Fibroblast of skin of abdomen (primary cell): ENCODE data around the gene UEVLD.

Source experiments
- DNase-seq: peaks from one replicate; pipeline ENCODE4 v3.0.0-alpha.2; 2013

Gene UEVLD

DNA sequence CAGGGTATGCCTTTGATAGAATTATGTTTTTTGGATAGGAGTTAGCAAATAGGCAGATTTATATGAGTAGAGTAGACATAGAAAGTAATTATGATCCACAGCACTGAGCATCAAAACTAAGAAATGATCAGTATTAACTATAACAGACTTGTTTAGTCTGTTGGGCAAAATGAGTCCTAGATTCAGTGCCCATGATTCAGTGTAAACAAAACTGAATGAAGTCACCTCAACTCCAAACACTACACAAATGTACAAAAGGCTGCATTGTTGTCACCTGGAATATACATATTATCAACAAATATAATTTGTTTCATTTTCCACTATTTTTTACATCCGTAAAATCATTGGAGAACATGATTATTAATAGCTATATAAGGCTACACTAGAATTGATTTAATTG lies 6.7 kb downstream of the UEVLD start:
- DNase-seq = no peak

- DNase-seq = no peak
Observed at GRCh38 chr11:18580113-18580766, 8.3 kb downstream of the UEVLD start.

- no peak for DNase-seq
Observed at GRCh38 chr11:18578975-18579598, 9.4 kb downstream of the UEVLD start.

DNA sequence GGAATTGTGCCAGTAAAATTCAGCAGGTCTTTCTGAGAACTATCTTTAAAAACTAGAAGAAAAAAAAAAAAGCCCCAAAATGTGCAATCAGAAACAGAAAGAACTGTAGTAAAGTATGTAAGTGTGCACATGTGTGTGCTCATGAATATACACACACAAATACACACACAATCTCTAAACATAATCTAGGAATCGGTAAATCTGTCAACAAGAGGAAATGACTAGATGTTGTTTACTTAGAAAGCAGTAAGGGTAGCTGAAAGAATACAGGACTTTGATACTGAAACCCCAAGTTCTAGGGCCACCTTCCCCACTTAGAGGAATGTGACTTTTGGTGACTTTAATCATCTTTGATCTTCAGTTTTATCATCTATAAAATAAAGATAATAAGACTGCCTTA lies 13.2 kb downstream of the UEVLD start:
- no peak for DNase-seq

DNA sequence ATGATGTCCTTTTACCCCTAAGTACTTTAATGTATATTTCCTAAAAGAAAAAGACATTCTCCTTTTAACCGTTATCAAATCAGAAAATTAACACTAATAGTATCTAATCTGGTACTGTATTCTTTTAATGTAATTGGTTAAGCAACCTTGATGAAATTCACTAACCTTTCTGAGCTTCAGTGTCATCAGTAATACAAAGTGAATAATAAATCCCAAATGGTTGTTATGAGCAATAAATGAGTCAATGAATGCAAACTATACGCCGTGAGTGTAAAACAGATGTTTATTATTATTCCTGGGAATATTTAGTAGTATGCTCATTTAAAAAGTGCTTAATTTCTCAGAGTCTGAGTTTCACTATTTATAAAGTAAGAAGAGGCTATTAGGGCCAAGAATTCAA lies 21.5 kb downstream of the UEVLD start:
- DNase-seq = peak; percentile 46

GRCh38 chr11:18566406-18566805 lies 22.1 kb downstream of the UEVLD start:
- DNase-seq = no peak

- no peak for DNase-seq
Observed at GRCh38 chr11:18564149-18564548, 24.4 kb downstream of the UEVLD start.

- DNase-seq = no peak
Observed at GRCh38 chr11:18563090-18563730, 25.3 kb downstream of the UEVLD start.

DNA sequence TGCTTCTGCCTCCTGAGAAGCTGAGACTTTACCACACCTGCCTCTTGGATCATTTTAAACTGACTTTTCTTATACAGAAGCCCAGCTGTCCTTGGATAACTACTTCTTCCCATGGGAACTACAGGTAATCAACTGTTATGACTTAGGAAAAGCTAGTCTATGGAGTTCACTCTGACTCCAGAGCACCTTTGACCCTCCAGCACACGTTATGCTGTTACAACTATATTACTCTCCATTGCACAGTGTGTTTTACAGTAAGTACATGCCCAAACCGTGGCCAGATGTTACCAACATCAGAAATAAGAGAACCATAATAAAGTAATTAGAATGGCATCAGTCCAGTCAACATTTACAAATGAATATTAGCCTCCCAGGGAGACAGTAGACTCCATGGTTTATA lies 40.5 kb downstream of the UEVLD start:
- no peak for DNase-seq

DNA sequence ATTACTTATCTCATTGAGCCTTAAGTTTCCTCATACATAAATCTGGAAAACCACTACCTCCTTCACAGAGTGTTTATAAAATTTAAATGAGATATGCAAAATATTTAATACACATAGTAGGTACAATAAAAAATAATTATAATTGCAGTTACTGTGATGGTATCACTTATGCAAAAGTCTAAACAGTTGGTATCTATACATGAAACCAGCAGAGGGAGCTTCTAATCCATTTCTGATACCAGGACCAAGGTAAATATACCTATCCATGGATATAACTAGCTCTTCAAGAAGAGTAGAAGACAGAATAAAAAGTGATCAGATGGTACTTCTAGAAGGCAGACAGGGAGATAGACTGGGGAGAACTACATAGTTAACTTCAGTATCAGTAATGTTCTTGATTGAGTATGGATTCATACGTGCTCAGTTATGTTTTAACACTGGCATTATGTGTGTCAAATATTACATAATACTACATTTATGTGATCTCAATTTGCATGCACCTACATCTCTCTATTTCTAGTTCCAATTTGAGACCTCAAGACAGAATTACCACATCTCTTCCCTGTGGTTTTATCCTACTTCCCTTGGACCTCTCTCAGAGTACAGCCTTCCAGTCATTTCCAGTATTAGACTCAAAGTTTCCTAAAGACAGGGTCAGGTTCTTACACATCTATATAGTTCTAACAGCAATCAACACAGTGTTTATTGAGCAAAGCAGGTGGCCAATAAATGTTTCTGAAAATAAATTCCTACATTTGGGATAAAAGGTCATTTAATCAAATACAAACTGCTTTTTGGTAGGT lies 48.1 kb downstream of the UEVLD start:
- peak; percentile 3 for DNase-seq

- no peak for DNase-seq
Observed at GRCh38 chr11:18536209-18536608, 52.3 kb downstream of the UEVLD start.

GRCh38 chr11:18534245-18534644 lies 54.3 kb downstream of the UEVLD start:
- no peak for DNase-seq

GRCh38 chr11:18533365-18533764 lies 55.2 kb downstream of the UEVLD start:
- no peak for DNase-seq

DNA sequence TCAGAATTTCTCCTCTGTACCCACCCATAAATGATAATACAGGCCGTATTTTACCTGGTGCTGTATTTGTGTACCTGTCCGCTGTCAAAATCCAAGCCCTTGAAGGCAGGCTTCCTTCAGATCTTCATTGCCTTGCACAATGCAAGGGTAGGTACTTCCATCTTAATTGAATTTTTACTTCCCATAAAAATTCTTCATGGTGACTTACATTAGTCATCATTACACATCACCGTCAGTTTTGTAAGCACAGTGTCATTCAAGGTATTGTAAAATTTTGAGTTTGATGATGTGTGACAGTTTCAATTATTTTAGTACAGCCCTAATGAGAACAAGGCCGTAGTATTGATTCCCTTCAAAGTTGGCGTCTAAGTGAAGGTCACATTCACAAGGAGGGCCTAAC lies 61.0 kb downstream of the UEVLD start:
- DNase-seq = peak; percentile 13

DNA sequence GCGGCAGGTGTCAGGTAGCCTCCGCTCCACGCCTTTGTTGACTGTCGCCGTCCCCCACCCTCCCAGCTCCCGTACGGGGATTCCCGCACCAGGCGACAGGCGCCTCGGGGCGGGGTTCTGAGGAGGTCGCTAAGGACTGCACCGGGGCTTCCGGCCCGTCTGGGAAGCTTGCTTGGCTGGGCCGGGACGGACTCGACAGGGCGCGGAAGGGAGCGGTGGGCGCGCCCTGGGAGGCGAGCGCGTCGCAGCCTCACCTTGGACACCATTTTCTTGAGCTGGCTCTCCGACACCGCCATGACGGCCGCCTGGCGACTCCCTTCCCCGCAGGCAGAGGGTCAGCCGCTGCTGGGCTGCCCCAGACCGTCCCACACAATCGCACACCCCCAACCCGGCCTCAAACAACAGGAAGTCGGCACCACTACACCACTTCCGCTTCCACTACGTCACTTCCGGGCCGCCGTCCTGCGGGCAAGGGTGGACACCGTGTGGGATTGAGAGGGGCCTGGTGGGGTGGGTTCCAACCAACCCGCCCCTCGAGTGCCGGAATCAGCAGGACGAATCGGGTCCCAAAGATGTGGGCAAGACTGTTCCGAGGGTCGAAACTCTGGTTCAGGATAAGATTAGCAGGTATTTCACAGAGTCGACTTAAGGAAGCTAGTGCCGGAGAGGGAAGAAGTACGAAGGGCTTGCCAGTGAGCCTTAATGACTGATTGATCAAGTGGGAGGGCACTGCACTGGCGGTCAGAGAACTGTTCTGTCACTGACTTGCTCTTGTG lies 61.8 kb downstream of the UEVLD start, which contains the start of gene TSG101:
TSS of gene TSG101 (minus strand) at position 422 of the 776 bp plus-strand sequence. CDS start at position 296, 126 bp downstream.
- peak; percentile 93 for DNase-seq

- DNase-seq = no peak
Observed at GRCh38 chr11:18526130-18526520, 62.4 kb downstream of the UEVLD start.

- DNase-seq = no peak
Observed at GRCh38 chr11:18524248-18524647, 64.3 kb downstream of the UEVLD start.

- no peak for DNase-seq
Observed at GRCh38 chr11:18523084-18523483, 65.5 kb downstream of the UEVLD start.

GRCh38 chr11:18522388-18522787 lies 66.1 kb downstream of the UEVLD start:
- peak; percentile 2 for DNase-seq

DNA sequence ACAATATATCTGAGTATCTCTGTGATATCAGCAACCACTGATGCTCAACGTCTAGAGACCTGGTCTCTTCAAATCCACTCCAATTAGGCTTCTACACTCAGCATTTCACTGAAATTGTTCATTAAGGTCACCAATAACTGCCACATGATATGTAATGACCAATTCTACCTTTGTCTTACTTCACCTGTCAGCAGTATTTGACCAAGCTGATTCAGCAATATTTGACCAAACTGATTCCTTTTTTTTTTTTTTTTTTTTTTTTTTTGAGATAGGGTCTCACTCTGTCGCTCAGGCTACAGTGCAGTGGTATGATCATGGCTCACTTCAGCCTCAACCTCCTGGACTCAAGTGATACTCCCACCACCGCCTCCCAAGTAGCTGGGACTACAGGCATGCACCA lies 67.4 kb downstream of the UEVLD start:
- no peak for DNase-seq

DNA sequence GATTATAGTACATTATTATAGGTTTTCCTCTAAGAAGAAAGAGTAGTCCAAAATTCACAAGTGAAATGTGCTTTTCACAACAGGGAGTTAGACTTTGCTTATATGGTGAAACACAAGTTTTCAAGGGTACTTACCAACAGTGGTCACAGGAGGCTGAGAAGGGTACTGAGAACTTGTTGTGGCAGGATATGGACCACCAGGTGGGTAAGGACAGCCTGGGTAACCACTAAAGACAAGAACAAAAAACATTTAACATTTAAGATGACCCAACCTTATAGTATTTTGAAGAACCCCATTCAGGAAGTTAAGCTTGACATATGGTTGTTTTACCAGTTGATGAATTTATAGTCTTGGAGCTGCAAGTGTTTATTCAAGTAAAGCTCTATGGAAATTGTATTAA lies 86.2 kb downstream of the UEVLD start:
- no peak for DNase-seq

- no peak for DNase-seq
Observed at GRCh38 chr11:18501629-18502028, 86.9 kb downstream of the UEVLD start.
